Measurements from ENCODE around the gene MAGI2. TPM values are rescaled to one million over a fixed set of nuclear protein-coding genes. Genes with fewer than 3 reads are reported as not detected.

MAGI2 gene
- total RNA-seq, 2 donors from 2014 or later = 0.05 to 0.09 TPM

- H3K36me3 Mint-ChIP-seq (ENCODE audit: low read depth) = no peaks in the 10 kb centered on the region
- no peaks in the 10 kb centered on the region for H3K4me1 Mint-ChIP-seq
- H3K4me3 Mint-ChIP-seq = no peak overlapping the region
- no peaks in the 10 kb centered on the region for H3K27me3 Mint-ChIP-seq
- H3K27ac Mint-ChIP-seq = no peak overlapping the region
- ATAC-seq (replicated peaks) = no peak
- H3K9me3 Mint-ChIP-seq = peaks cover 10% of the 10 kb centered on the region
Measured at GRCh38 chr7:78638364-78638763, 815.1 kb downstream of the MAGI2 start.

- Mint-ChIP-seq H3K27me3 (no peaks in the 10 kb centered on the region), H3K9me3 (peaks cover 16% of the 10 kb centered on the region), H3K4me3 (no peak overlapping the region), H3K36me3 (ENCODE audit: low read depth) (no peaks in the 10 kb centered on the region), H3K27ac (no peak overlapping the region), H3K4me1 (no peaks in the 10 kb centered on the region)
- ATAC-seq (replicated peaks) = no peak
Measured at GRCh38 chr7:78636727-78637126, 816.7 kb downstream of the MAGI2 start.

GRCh38 chr7:78635026-78635793, 818.3 kb downstream of the MAGI2 start:
- no peaks in the 10 kb centered on the region for H3K36me3 Mint-ChIP-seq (ENCODE audit: low read depth)
- H3K27me3 Mint-ChIP-seq = no peaks in the 10 kb centered on the region
- H3K4me3 Mint-ChIP-seq = no peak overlapping the region
- ATAC-seq (replicated peaks) = no peak
- no peak overlapping the region for H3K27ac Mint-ChIP-seq
- no peaks in the 10 kb centered on the region for H3K4me1 Mint-ChIP-seq
- peaks cover 11% of the 10 kb centered on the region for H3K9me3 Mint-ChIP-seq

DNA sequence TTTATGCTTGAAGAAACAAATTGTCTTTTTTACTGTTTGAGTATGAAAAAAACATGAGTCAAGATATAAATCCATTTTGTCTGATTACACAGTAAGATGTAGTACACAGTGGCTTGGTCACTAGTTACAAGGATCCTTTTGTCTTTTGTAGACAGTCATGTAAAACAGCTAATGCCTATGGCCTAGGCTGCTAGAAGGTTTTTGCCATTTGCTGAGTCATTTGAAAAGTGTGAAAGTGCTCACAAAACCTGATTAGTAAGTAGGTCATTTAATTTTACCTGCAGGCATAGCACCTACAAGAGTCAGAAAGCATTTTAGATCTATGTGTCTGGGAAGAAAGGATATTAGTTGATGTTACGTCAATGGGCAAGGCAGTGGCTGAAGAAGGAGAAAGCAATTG, 819.4 kb downstream of the MAGI2 start:
- no peak for ATAC-seq (replicated peaks)
- H3K4me1 Mint-ChIP-seq = no peaks in the 10 kb centered on the region
- no peaks in the 10 kb centered on the region for H3K27me3 Mint-ChIP-seq
- no peak overlapping the region for H3K27ac Mint-ChIP-seq
- H3K4me3 Mint-ChIP-seq = no peak overlapping the region
- peaks cover 14% of the 10 kb centered on the region for H3K9me3 Mint-ChIP-seq
- no peaks in the 10 kb centered on the region for H3K36me3 Mint-ChIP-seq (ENCODE audit: low read depth)

DNA sequence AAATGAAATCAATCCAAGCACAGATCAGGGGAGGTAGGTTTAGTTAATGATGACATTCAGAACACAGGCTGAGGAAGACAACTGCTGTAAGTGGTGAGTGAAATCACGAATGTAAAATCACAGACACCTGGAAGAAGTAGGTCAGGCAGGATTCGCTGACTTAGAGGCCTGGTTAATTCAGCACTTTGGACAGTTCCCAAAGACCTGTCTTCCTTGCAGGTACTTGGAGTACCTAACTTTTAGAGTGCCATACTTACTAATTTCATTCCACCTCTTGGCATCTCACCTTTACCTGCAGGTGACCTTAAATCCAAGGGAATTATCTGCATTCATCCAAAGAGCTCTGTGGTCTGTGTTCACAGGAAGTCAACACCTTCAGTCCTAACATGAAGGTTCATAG, 832.5 kb downstream of the MAGI2 start:
- ATAC-seq (replicated peaks) = no peak
- no peak overlapping the region for H3K27ac Mint-ChIP-seq
- no peaks in the 10 kb centered on the region for H3K4me1 Mint-ChIP-seq
- no peaks in the 10 kb centered on the region for H3K27me3 Mint-ChIP-seq
- peaks cover 6% of the 10 kb centered on the region for H3K9me3 Mint-ChIP-seq
- H3K36me3 Mint-ChIP-seq (ENCODE audit: low read depth) = no peaks in the 10 kb centered on the region
- no peak overlapping the region for H3K4me3 Mint-ChIP-seq

- H3K27me3 Mint-ChIP-seq = no peaks in the 10 kb centered on the region
- H3K27ac Mint-ChIP-seq = no peak overlapping the region
- ATAC-seq (replicated peaks) = no peak
- H3K9me3 Mint-ChIP-seq = peaks cover 3% of the 10 kb centered on the region
- no peak overlapping the region for H3K4me3 Mint-ChIP-seq
- no peaks in the 10 kb centered on the region for H3K36me3 Mint-ChIP-seq (ENCODE audit: low read depth)
- H3K4me1 Mint-ChIP-seq = no peaks in the 10 kb centered on the region
Measured at GRCh38 chr7:78616539-78616938, 836.9 kb downstream of the MAGI2 start.

DNA sequence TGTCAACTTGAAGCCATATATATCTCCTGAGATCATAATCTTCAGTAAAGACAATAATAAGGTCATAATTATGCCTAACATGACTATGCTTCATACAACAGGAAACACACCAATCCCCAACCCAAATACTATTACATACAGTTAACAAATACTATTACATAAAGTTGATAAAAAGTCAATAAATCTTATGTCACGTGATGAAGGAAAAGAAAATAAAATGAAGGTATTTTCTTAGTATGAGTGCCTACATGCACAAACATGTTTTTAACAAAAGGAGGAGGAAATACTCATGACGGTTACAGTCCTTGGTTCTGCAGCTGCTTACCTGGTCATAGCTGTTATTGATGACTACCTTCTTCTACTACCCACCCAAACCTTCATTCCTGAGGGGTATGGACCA, 844.2 kb downstream of the MAGI2 start:
- Mint-ChIP-seq H3K27ac (no peak overlapping the region), H3K27me3 (no peaks in the 10 kb centered on the region), H3K4me1 (no peaks in the 10 kb centered on the region), H3K36me3 (ENCODE audit: low read depth) (no peaks in the 10 kb centered on the region), H3K4me3 (no peak overlapping the region), H3K9me3 (no peaks in the 10 kb centered on the region)
- no peak for ATAC-seq (replicated peaks)

DNA sequence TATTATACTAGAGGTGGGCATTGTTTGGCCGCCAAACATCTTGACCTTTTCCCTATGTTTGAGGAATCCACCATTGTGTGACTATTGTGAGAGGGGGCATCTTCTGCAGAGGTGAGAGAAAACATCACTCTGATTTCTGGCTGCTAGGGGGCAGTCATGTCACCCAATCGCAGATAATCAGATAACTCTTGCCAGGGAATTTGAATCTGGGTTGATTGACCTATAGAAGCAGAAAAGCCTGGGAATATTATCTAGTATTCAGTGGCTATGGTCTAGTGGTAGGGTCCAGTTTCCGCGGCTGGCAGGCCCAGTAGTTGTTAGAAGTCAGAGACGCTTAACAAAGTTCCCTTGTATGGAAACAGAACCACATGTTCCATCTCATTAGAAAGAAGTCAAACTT, 846.4 kb downstream of the MAGI2 start:
- Mint-ChIP-seq H3K9me3 (no peaks in the 10 kb centered on the region), H3K4me3 (no peak overlapping the region)

GRCh38 chr7:78605119-78605518, 848.3 kb downstream of the MAGI2 start:
- no peak for ATAC-seq (replicated peaks)
- H3K4me1 Mint-ChIP-seq = no peaks in the 10 kb centered on the region
- no peak overlapping the region for H3K4me3 Mint-ChIP-seq
- H3K9me3 Mint-ChIP-seq = no peaks in the 10 kb centered on the region
- H3K27ac Mint-ChIP-seq = no peak overlapping the region
- no peaks in the 10 kb centered on the region for H3K27me3 Mint-ChIP-seq
- H3K36me3 Mint-ChIP-seq (ENCODE audit: low read depth) = no peaks in the 10 kb centered on the region

More for the DNA sequence above, 846.4 kb downstream of the MAGI2 start:
- no peaks in the 10 kb centered on the region for H3K36me3 Mint-ChIP-seq (ENCODE audit: low read depth)
- H3K27ac Mint-ChIP-seq = no peak overlapping the region
- H3K27me3 Mint-ChIP-seq = no peaks in the 10 kb centered on the region
- ATAC-seq (replicated peaks) = no peak
- no peaks in the 10 kb centered on the region for H3K4me1 Mint-ChIP-seq

GRCh38 chr7:78601728-78602127, 851.7 kb downstream of the MAGI2 start:
- H3K36me3 Mint-ChIP-seq (ENCODE audit: low read depth) = no peaks in the 10 kb centered on the region

DNA sequence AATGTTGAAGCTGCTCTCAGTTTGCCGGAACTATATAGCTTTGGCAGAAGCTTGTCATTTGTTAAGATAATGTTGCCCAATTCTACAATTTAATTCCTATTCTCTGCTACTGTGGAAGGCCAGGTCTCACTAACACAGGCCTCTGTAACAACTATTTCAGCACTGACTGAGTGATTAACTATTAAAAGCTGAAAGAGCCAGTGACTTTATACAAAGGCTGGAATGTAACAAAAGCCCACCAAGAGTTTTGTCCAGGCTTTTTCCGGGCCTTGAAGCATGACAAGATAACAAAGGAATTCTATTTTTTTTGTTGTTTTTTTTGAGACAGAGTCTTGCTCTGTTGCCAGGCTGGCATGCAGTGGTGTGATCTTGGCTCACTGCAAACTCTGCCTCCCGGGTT, 859.3 kb downstream of the MAGI2 start:
- Mint-ChIP-seq H3K36me3 (ENCODE audit: low read depth) (no peaks in the 10 kb centered on the region), H3K9me3 (peaks cover 7% of the 10 kb centered on the region), H3K27ac (no peak overlapping the region), H3K4me3 (no peak overlapping the region), H3K4me1 (no peaks in the 10 kb centered on the region), H3K27me3 (no peaks in the 10 kb centered on the region)
- ATAC-seq (replicated peaks) = no peak

More at GRCh38 chr7:78601728-78602127, 851.7 kb downstream of the MAGI2 start:
- Mint-ChIP-seq H3K4me3 (no peak overlapping the region), H3K9me3 (peaks cover 4% of the 10 kb centered on the region), H3K4me1 (no peaks in the 10 kb centered on the region), H3K27me3 (no peaks in the 10 kb centered on the region), H3K27ac (no peak overlapping the region)
- ATAC-seq (replicated peaks) = no peak

DNA sequence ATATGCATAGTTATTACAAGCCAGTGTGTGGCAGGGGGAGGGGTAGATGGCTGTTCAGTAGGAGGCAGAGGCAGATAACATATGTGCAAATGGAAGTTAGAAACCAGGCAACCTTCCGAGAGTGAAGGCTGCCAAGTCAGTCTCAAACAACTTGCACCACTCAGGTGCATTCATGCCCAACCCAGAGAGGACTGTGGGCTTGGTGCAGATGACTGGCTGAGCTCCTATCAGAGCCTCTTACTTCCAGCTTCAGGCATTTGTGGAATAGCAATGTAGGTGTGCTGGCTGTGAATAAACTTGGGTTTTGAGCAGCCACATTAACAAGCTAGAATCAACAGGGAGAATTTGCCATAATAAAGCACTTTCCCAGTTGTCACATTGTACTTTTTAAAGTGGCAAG, 865.1 kb downstream of the MAGI2 start:
- H3K4me1 Mint-ChIP-seq = no peaks in the 10 kb centered on the region
- H3K36me3 Mint-ChIP-seq (ENCODE audit: low read depth) = no peaks in the 10 kb centered on the region
- no peak for ATAC-seq (replicated peaks)

GRCh38 chr7:78587443-78588044, 865.9 kb downstream of the MAGI2 start:
- no peak overlapping the region for H3K27ac Mint-ChIP-seq
- H3K36me3 Mint-ChIP-seq (ENCODE audit: low read depth) = no peaks in the 10 kb centered on the region
- ATAC-seq (replicated peaks) = no peak
- H3K4me1 Mint-ChIP-seq = no peaks in the 10 kb centered on the region
- no peaks in the 10 kb centered on the region for H3K27me3 Mint-ChIP-seq
- peaks cover 3% of the 10 kb centered on the region for H3K9me3 Mint-ChIP-seq
- H3K4me3 Mint-ChIP-seq = no peak overlapping the region

More for the DNA sequence above, 865.1 kb downstream of the MAGI2 start:
- Mint-ChIP-seq H3K4me3 (no peak overlapping the region), H3K27me3 (no peaks in the 10 kb centered on the region), H3K9me3 (peaks cover 3% of the 10 kb centered on the region), H3K27ac (no peak overlapping the region)

DNA sequence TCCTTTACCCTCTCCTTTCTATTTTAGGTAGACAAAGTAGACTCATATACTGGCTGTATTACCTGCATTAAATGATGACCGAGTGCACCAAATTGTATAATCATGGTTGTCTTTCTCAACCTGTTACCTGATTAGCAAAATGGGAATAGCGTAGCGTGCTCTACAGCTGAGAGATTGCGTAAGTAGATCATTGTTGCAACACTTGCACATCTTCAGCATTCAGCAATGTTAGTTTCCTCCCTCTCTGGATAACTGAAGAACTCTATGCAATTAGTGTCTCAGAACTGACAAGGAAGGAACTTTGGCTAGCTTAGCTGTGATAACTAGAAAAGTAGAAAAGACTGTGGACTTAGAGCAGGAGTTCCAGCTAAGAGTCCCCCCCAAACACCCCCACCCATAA, 867.5 kb downstream of the MAGI2 start:
- no peaks in the 10 kb centered on the region for H3K36me3 Mint-ChIP-seq (ENCODE audit: low read depth)
- H3K27ac Mint-ChIP-seq = no peak overlapping the region
- no peaks in the 10 kb centered on the region for H3K4me1 Mint-ChIP-seq
- ATAC-seq (replicated peaks) = no peak
- no peak overlapping the region for H3K4me3 Mint-ChIP-seq
- no peaks in the 10 kb centered on the region for H3K27me3 Mint-ChIP-seq
- no peaks in the 10 kb centered on the region for H3K9me3 Mint-ChIP-seq

GRCh38 chr7:78578686-78579085, 874.8 kb downstream of the MAGI2 start:
- Mint-ChIP-seq H3K4me1 (no peaks in the 10 kb centered on the region), H3K9me3 (no peaks in the 10 kb centered on the region), H3K27ac (no peak overlapping the region), H3K36me3 (ENCODE audit: low read depth) (no peaks in the 10 kb centered on the region), H3K27me3 (no peaks in the 10 kb centered on the region), H3K4me3 (no peak overlapping the region)
- ATAC-seq (replicated peaks) = no peak

Measured in activated T-helper 17 cell treated with anti-CD3 and anti-CD28 coated beads, Interleukin-2, amount 50 U/mL, for 72 hours (primary cell).